GM12864 (cell line): Measurements from ENCODE around the gene DCP2.

Experiments used
- DNase-seq: peaks from one replicate; pipeline ENCODE4 v3.0.0-alpha.2; 2011; ENCODE audit warnings: low read depth
- H3K4me3 ChIP-seq: 2 replicates; pipeline ENCODE4 v1.5.1; 2011; ENCODE audit warnings: mild to moderate bottlenecking, low read depth, low read length, control low read depth
- TF ChIP-seq, protein P1 (sequence below): IDR thresholded peaks from 2 replicates; pipeline ENCODE4 v1.5.1; 2011; ENCODE audit warnings: low read depth, mild to moderate bottlenecking, moderate library complexity, low read length, control low read depth, inconsistent platforms; ENCODE audit errors: missing control alignments

Gene DCP2

GRCh38 chr5:113005454-113005853 lies 28.9 kb downstream of the DCP2 start:
- TF ChIP-seq, protein P1, sequence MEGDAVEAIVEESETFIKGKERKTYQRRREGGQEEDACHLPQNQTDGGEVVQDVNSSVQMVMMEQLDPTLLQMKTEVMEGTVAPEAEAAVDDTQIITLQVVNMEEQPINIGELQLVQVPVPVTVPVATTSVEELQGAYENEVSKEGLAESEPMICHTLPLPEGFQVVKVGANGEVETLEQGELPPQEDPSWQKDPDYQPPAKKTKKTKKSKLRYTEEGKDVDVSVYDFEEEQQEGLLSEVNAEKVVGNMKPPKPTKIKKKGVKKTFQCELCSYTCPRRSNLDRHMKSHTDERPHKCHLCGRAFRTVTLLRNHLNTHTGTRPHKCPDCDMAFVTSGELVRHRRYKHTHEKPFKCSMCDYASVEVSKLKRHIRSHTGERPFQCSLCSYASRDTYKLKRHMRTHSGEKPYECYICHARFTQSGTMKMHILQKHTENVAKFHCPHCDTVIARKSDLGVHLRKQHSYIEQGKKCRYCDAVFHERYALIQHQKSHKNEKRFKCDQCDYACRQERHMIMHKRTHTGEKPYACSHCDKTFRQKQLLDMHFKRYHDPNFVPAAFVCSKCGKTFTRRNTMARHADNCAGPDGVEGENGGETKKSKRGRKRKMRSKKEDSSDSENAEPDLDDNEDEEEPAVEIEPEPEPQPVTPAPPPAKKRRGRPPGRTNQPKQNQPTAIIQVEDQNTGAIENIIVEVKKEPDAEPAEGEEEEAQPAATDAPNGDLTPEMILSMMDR: no peak
- H3K4me3 ChIP-seq: no peak overlapping the region
- no peak for DNase-seq

- DNase-seq: no peak
- H3K4me3 ChIP-seq: no peak overlapping the region
- TF ChIP-seq, protein P1: no peak
Observed at GRCh38 chr5:113017881-113018635, 41.5 kb downstream of the DCP2 start.

- H3K4me3 ChIP-seq: no peak overlapping the region
- TF ChIP-seq, protein P1: no peak
- DNase-seq: no peak
Observed at GRCh38 chr5:113020461-113021273, 44.1 kb downstream of the DCP2 start.

DNA sequence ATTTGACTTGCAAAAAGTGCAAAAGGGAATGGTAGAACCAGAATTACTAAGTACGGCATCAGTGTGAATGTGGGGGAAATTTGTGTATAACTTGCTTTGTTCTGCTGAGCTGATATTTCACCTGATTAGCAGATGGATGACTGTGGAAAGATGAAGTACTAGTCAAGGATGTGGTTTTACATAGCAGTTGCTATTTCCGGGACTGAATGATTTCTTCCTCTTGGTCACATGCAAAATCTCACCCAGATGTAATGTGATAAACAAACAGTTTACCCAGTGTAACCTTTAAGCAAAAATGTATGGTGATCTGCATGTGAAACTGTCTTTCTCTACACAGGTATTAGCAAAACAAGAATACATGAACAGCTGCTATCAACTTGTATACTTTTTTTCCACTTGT lies 46.1 kb downstream of the DCP2 start:
- TF ChIP-seq, protein P1: no peak
- peak; percentile 21 for DNase-seq
- no peak overlapping the region for H3K4me3 ChIP-seq

- H3K4me3 ChIP-seq: no peak overlapping the region
- no peak for DNase-seq
- TF ChIP-seq, protein P1: no peak
Observed at GRCh38 chr5:113024076-113024697, 47.6 kb downstream of the DCP2 start.

- H3K4me3 ChIP-seq: no peak overlapping the region
- TF ChIP-seq, protein P1: no peak
- no peak for DNase-seq
Observed at GRCh38 chr5:113025596-113025995, 49.0 kb downstream of the DCP2 start.
